A673 (cell line): Measurements from ENCODE around the gene COIL. TPM values are rescaled to one million over a fixed set of nuclear protein-coding genes. Genes with fewer than 3 reads are reported as not detected.

Experiments used
- BruUV-seq: library from RNA; stranded (reverse); fragments of 400-500 nt; replicated peaks from 2 replicates; lab custom pipeline; 2021; lab: Mats Ljungman, UMichigan
- CTCF ChIA-PET: fragments of 300-600 bp; sonication (Branson Sonifier 250); formaldehyde crosslinking; loops from one replicate; lab custom pipeline; 2022; ENCODE audit warnings: antibody characterized with exemption; lab: Charles Lee
- POLR2A ChIA-PET: fragments of 300-600 bp; sonication (Branson Sonifier 250); formaldehyde crosslinking; loops from one replicate; lab custom pipeline; 2022; ENCODE audit warnings: antibody characterized with exemption; ENCODE audit not compliant: low non-redundant PET; lab: Charles Lee
- DNase-seq: peaks from one replicate; pipeline ENCODE4 v3.0.0-alpha.2; 2015; ENCODE audit warnings: low spot score
- H3K27ac ChIP-seq: fragments of 200-600 bp; sonication (generic); 2 replicates; pipeline ENCODE4 v1.5.1; 2016; ENCODE audit warnings: mixed run types, low read depth, mild to moderate bottlenecking, mixed read lengths, antibody characterized with exemption, low read length; ENCODE audit not compliant: poor library complexity, severe bottlenecking
- H3K27me3 ChIP-seq: fragments of 200-600 bp; sonication (generic); replicated peaks from 2 replicates; pipeline ENCODE4 v1.6.1; 2017; ENCODE audit warnings: mixed run types, low read depth, mild to moderate bottlenecking, mixed read lengths, antibody characterized with exemption, low read length; ENCODE audit not compliant: insufficient read depth, poor library complexity
- H3K36me3 ChIP-seq: fragments of 200-600 bp; sonication (generic); 2 replicates; pipeline ENCODE4 v1.6.1; 2016; ENCODE audit warnings: mixed run types, mild to moderate bottlenecking, mixed read lengths, antibody characterized with exemption, low read length; ENCODE audit not compliant: insufficient read depth, poor library complexity, severe bottlenecking
- H3K4me1 ChIP-seq: fragments of 200-600 bp; sonication (generic); 2 replicates; pipeline ENCODE4 v1.6.1; 2017; ENCODE audit warnings: mixed run types, mild to moderate bottlenecking, mixed read lengths, antibody characterized with exemption, low read length; ENCODE audit not compliant: insufficient read depth, poor library complexity, severe bottlenecking
- H3K4me3 ChIP-seq: fragments of 200-600 bp; sonication (generic); 2 replicates; pipeline ENCODE4 v1.5.1; 2016; ENCODE audit warnings: low read depth, mixed run types, mild to moderate bottlenecking, mixed read lengths, low read length; ENCODE audit not compliant: poor library complexity, severe bottlenecking
- H3K9me3 ChIP-seq: fragments of 200-600 bp; sonication (generic); 2 replicates; pipeline ENCODE4 v1.6.1; 2016; ENCODE audit warnings: mixed run types, low read depth, mild to moderate bottlenecking, mixed read lengths, antibody characterized with exemption, low read length; ENCODE audit not compliant: poor library complexity, severe bottlenecking
- CTCF ChIP-seq: fragments of 300-800, 200-600 bp; sonication (generic); conservative IDR thresholded peaks from 2 replicates; pipeline ENCODE4 v1.5.1; 2017; ENCODE audit warnings: low read depth, mild to moderate bottlenecking, antibody characterized with exemption, low read length, moderate library complexity, mixed read lengths
- EZH2 ChIP-seq: fragments of 200-600 bp; sonication (generic); IDR thresholded peaks from 2 replicates; pipeline ENCODE4 v1.6.1; 2017; ENCODE audit warnings: borderline replicate concordance, low read depth, mild to moderate bottlenecking, mixed read lengths, antibody characterized with exemption, low read length; ENCODE audit not compliant: poor library complexity, severe bottlenecking
- intact Hi-C: fragments of 100-400 bp; cut with micrococcal nuclease; formaldehyde crosslinking; loops from one replicate; pipeline ENCODE4 v1.10.0; 2022; ENCODE audit not compliant: unreplicated experiment
- total RNA-seq: library from RNA; stranded (reverse); gene quantifications from 2 replicates; pipeline ENCODE4 v1.2.3, GENCODE V29; 2021

COIL gene
- total RNA-seq, 1 experiment from 2014 or later, result 23.2 TPM

- TF ChIP-seq CTCF (no peak), EZH2 (no peak)
- no peaks in the 10 kb centered on the region for H3K4me1 ChIP-seq
- no peaks in the 10 kb centered on the region for H3K27me3 ChIP-seq
- ChIA-PET POLR2A (no interaction called here), CTCF (no interaction called here)
- no peak for DNase-seq
- peaks cover 41% of the 10 kb centered on the region for H3K36me3 ChIP-seq
- intact Hi-C loops, result no loop called here
- H3K9me3 ChIP-seq, result no peaks in the 10 kb centered on the region
- H3K27ac ChIP-seq, result no peak overlapping the region
- no peak overlapping the region for H3K4me3 ChIP-seq
- BruUV-seq, result no TSS peak
Observed at GRCh38 chr17:56937687-56938086, 23.2 kb downstream of the COIL start.

DNA sequence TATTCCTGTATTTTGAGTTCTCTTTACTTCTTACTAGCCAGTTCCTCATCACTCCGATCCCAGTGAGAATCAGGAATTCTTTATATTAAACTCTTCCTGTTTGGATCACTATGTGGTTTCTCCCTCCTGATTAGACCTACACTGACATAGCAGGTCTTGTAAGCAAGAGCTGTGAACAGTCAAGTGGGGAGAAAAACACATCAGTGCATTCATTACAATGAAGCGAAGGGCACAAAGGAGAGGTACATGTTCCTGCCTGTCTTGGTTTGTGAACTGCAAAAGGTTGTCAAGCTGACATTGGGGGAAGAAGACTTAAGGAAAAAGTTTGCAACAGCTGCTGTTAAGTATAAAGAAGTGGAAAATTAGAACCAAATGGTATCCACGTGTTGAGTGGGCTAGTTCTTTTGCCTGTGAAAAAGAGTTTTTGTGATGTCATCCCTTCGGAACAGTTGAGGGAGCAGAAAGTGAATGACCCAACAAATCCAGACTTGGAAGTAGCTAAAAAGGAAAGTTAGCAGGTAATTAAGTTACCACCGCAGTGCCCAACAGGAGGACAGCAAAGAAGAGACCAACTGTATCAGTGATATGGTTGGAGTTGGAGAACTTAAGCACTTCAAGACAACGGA lies 24.0 kb downstream of the COIL start:
- TF ChIP-seq EZH2 (no peak), CTCF (no peak)
- Histone ChIP-seq H3K4me3 (no peak overlapping the region), H3K36me3 (peaks cover 37% of the 10 kb centered on the region), H3K4me1 (no peaks in the 10 kb centered on the region), H3K27ac (no peak overlapping the region), H3K27me3 (no peaks in the 10 kb centered on the region), H3K9me3 (no peaks in the 10 kb centered on the region)
- no peak for DNase-seq
- intact Hi-C loops, result no loop called here
- ChIA-PET CTCF (no interaction called here), POLR2A (interaction anchor here (0.5 kb wide), 1 partner anchor 23 kb away, joined by 3 read pairs; the partner anchor contains the start of gene TRIM25)
- no TSS peak for BruUV-seq

- TF ChIP-seq CTCF (no peak), EZH2 (no peak)
- H3K27me3 ChIP-seq, result no peaks in the 10 kb centered on the region
- ChIA-PET POLR2A (no interaction called here), CTCF (no interaction called here)
- H3K9me3 ChIP-seq, result no peaks in the 10 kb centered on the region
- BruUV-seq, result no TSS peak
- intact Hi-C loops, result no loop called here
- no peak overlapping the region for H3K27ac ChIP-seq
- no peak overlapping the region for H3K4me3 ChIP-seq
- peaks cover 28% of the 10 kb centered on the region for H3K36me3 ChIP-seq
- no peaks in the 10 kb centered on the region for H3K4me1 ChIP-seq
- no peak for DNase-seq
Observed at GRCh38 chr17:56935461-56935860, 25.4 kb downstream of the COIL start.
